HG02938 (cell line): ENCODE results near the gene S100A4.
"Not testable (repeated sequence)": the region's sequence is repeated elsewhere in the genome, so short reads cannot be mapped to it uniquely, and the experiment has no call there.

Experiments used
- ATAC-seq: cut with Tn5 transposase; IDR thresholded peaks from one replicate; pipeline ENCODE4 v1.9.1; 2021; ENCODE audit warnings: mild to moderate bottlenecking, moderate library complexity; ENCODE audit not compliant: unreplicated experiment

Gene S100A4

DNA sequence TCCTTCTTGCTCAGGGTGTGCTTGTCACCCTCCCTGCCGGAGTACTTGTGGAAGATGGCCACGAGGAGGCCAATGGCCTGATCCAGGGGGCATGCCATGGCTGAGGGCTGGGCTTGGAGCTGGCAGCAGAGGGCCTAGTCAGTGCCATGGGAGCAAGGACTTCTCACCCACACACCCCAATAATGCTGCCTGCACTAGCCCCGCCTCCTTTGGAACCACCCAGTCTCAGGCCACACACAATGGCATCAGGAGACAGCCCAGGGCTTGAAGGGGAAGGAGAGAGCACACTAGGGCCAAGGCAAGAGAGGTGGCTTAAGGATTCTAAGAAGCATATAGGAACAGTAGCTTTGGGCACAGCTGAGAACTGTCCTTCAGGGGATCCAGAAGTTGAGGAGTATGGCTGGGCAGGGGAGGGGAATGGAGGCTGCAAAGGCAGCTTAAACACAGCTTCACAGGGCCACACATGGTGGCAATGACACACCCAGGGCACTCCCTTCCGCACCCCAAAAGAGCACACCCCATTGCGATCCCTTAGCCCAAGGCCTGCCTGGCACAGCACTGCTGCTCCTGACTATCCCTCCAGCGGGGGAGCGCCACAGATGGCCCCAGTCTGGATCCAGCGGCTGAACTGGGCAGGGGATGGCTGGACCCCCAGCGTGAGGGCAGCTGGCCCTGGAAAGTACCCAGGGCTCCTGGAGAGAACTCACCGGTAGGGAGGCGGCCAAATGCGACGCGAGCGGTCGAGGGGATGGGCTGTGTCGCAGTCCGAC lies 10.2 kb downstream of the S100A4 start, which contains the start of gene S100A6:
TSS of gene S100A6 (minus strand) at position 750 of the 770 bp plus-strand sequence. CDS start at position 98, 652 bp downstream.
- no peak for ATAC-seq

DNA sequence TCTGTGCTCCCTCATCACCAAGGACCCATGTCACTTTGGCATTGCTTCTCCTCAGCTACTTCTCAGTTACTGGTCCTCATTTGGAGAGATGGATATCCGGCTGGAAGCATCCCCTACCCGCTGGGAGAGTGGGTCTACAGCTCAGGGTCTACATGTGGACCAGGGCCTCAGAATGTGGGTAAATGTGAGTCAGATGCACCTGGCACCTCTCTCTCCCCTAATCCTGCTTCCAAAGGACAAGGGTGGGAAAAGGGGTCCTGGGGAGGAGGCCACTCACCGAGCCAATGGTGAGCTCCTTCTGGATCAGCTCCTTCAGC lies 10.7 kb downstream of the S100A4 start:
- no peak for ATAC-seq

DNA sequence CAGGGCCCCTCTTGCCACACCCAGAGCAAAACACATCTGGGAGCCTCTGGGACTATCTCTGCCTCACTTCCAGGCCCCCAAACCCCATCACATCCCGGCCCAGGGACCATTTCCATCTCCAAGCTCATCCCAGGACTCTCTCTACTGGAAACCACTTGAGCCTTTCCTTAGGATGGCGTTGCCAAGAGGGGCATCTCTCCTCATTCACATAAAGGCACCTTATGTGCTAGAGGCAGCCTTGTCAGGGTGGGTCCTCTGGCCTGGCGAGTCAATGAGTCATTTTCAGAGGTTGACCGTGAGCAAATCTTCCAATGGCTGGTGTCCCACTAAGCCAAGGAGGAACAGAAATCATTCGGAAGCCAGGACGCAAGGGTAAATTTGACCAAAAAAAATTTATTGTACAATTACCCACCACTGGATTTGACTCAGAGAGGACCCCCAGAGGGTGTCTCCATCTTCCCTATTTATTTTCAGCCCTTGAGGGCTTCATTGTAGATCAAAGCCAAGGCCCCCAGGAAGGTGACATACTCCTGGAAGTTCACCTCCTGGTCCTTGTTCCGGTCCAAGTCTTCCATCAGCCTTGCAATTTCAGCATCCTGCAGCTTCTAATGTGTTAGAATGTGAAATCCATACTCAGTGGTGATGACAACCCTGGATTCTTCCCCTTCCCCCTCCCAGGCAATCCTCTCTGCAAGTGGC lies 11.2 kb downstream of the S100A4 start:
- ATAC-seq = no peak

DNA sequence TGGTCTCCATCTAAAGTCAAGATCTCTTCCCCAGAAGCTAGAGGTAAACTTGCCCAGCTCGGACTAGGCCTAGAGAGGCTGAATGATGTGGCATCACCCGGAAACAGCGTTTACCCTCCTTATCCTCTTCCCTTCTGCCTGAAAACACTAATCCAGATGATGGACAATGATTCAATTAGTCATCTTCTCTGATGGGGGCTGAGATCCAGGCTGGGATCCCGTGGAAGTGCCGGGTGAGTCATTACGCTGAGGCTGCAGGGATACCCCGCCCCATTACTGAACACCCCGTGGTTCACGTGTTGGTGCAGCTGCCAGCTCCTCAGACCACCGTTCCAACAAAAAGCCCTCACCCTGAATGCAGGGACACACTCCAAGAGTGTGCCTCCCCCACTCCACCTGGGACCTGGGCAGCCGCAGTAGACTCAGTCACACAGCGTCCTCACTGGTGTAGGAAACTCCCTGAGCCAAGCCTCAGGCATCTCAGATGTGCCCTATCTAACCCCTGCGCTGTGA lies 11.9 kb downstream of the S100A4 start:
- no peak for ATAC-seq

DNA sequence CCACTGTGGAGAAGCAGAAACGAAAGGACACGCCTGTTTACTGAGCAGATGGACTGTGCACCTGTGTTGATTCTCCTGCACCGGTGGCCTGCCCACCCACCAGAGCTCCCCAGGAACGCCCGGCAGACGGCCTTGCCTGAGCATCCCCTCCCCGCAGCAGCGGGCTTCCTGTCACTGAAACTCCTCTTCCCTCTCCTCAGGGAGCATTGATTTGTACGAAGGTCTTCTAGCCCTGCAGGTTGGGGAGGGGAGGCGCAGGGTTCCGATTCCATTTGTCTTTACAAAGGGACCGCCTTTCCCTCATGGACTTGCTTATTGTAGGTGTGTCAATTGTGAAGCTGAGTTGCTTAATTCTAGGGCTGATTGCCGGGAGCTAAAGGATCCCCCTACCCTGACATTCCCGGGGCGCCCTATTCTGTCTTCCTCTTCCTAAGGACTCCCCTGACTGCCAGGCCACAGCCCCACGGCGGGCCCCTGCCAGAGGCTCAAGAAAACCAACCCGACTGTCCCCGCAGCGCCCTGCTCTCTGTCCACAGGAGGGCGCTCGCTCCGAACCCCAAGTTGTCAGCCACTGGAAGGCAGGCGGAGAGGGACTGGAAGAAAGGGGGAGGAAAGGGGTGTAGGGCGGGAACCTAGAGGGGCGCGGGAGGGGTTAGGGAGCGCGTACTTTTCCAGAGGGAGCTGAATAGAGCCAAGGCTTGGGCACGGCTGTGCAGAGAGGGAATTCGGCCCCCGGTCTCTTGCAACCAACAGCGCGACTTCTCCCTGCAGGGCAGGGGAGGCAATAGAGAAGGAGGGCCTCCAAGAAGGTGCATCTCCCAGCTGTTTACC lies 12.6 kb downstream of the S100A4 start:
- no peak for ATAC-seq

DNA sequence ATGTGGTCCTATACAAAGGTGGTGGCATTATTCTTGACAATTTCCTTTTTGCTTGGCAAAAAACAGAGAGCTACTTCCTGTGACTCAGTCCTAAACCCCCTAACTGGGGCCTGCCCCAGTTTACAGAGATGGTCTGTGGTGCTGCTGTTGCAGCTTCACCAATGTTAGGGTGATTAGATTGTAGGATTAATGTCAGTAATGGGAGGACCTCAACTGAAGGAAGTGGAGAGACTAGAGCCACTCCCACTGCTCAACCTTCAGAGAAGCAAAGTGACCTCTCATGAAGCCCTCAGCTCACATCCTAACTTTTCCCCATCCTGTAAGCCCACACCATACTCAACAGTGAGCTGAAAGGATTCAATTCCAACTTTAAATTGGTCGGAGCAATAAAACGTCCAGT lies 13.4 kb downstream of the S100A4 start:
- ATAC-seq = no peak

DNA sequence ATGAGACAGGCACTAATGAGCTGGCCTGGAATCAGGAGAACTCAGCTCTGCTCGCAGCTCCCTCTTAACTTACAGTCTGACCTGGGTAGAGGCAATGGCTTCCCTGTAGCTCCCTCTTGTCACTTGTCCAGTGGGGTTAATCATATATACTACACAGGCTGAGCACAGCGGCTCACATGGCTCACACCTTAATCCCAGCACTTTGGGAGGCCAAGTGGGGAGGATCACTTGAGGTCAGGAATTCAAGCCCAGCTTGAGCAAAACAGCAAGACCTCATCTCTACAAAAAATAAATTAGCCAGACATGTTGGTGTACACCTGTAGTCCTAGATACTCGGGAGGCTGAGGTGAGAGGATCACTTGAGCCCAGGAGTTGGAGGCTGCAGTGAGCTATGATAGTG lies 14.0 kb downstream of the S100A4 start:
- ATAC-seq = no peak

DNA sequence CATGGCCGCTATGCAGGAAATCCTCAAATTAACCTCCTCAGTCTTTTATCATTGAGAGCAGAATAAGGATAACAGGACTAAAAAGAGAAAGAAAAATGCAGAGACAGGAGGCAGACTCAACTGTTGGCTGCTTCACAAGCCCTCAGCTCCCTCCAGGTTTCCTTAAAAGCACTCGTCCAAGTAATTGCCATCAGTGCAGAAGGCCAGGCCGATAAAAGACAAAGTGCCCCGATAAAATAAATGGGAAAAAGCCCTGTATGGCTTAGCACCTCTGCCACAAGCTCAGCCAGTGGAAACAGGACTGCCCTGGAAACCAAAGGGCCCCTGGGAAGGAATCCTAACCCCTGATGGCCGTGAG lies 17.9 kb downstream of the S100A4 start:
- no peak for ATAC-seq

DNA sequence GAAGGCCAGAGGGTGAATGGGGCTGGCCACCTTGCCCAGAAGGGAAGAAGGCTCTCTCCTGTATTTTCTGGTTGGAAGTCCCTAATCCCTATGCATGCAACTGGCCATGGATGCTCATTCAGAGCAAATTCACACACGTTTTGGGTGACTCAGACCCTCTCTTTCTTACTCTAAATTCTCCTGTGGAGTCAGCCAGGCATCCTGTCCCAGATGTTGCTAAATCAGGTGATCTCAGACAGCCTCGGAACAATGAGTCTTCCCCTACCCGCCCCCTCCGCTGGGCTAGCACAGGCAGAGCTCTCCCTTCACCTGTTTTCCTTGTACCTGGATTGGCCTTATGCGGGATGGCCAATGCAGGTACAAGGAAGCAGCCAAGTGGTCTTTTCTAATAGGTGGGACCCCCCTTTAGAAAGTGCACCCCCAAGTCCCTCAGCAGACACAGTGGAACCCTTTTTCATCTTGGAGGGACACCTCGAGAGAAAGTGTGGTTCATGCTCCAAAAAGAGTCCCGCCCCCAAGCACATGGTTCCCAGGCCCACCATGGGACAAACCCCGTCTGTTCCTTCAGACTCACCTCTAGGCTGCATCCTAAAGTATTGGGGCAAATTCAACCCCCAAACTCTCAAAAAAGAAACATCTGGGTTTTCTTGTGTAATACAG lies 18.5 kb downstream of the S100A4 start:
- ATAC-seq = no peak

DNA sequence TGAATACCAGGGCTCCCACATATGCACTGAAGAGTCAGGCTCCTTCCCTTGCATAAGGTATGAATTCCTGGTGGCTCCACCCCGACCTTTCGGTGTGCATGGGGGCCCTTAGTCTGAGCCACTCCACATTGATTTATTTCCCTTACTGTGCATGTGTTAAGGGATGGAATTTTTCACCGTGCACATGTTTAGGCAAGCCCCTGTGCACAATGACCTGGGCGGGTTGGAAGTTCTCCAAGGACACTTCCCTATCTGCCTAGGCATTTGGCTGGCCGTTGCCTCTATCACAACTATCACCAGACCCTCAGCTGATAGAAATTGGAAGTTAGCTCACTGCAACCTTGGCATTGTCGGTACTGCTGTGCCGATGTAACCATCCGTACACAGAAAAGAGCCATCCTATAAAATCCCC lies 19.5 kb downstream of the S100A4 start:
- no peak for ATAC-seq

DNA sequence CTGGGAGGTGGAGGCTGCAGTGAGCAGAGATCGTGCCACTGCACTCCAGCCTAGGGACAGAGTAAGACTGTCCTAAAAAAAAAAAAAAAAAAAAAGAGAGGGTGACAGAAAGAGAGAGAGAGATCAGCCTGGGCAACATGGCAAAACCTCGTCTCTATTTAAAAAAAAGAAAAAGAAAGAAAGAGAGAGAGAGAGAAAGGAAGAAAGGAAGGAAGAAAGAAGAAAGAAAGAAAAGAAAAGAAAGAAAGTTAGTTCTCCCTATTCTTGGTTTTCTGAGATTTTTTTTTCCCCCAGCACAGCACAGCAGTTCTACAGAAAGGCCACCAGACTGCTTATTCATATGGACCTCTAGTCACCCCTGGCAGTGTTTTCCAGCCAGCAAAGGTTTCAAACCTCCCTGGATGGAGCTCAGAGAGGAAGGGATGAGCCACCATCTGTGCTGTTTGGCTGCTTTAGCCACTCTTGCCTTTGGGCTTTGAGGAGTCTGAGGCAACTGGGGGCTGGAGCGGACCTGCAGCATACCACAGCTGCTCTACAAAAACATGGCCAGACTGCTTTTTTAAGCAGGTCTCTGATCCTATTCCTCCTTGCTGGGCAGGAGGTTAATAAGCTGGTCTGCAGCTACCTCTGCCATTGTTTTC lies 20.4 kb downstream of the S100A4 start:
- ATAC-seq = no peak

DNA sequence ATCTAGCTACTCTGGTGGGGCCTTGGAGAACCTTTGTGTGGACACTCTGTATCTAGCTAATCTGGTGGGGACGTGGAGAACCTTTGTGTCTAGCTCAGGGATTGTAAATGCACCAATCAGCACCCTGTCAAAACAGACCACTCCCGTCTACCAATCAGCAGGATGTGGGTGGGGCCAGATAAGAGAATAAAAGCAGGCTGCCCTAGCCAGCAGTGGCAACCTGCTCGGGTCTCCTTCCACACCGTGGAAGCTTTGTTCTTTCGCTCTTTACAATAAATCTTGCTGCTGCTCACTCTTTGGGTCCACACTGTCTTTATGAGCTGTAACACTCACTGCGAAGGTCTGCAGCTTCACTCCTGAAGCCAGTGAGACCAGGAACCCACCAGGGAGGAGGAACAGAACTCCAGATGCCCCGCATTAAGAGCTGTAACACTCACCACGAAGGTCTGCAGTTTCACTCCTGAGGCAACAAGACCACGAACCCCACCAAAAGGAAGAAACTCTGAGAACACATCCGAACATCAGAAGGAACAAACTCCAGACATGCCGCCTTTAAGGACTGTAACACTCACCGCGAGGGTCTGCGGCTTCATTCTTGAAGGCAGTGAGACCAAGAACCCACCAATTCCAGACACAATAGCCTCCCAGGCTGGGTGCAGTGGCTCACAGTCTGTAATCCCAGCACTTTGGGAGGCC lies 23.1 kb downstream of the S100A4 start:
- not testable (repeated sequence) for ATAC-seq

DNA sequence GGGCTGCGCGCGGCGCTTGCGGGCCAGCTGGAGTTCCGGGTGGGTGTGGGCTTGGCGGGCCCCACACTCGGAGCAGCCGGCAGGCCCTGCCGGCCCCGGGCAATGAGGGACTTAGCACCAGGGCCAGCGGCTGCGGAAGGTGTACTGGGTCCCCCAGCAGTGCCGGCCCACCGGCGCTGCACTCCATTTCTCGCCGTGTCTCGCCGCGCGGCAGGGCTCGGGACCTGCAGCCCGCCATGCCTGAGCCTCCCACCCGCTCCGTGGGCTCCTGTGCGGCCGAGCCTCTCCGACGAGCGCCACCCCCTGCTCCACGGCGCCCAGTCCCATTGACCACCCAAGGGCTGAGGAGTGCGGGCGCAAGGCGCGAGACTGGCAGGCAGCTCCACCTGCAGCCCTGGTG lies 23.8 kb downstream of the S100A4 start:
- not testable (repeated sequence) for ATAC-seq

DNA sequence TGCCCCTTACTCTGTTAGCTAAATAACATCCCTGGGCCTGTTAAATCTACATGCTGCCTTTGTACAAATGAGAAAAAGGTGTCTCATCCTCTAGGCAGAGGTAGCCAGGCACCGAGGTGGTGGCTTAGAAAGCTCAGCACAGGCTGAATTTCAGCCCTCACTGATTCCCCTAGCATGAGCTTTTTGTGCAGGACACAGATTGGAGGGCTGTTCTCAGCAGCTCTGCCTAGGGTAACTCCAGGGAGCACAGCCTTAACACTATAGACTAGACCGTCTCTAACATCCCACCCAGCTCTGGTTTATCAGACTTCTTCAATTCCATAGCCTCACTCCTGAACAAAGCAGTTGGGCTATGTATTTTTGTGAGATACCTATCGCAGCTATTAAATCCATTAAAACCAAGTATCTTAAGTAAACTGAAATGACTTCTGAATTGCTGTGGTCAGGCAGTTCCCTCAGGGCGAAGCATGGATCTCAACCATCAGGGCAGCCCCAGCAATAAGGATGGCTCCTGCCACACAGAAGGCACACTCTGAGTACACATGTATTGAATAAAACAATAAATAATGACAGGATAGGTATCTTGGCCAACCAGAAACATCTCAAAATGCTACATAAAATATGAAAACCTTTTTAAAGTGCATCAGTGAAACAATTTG lies 24.7 kb downstream of the S100A4 start:
- no peak for ATAC-seq

DNA sequence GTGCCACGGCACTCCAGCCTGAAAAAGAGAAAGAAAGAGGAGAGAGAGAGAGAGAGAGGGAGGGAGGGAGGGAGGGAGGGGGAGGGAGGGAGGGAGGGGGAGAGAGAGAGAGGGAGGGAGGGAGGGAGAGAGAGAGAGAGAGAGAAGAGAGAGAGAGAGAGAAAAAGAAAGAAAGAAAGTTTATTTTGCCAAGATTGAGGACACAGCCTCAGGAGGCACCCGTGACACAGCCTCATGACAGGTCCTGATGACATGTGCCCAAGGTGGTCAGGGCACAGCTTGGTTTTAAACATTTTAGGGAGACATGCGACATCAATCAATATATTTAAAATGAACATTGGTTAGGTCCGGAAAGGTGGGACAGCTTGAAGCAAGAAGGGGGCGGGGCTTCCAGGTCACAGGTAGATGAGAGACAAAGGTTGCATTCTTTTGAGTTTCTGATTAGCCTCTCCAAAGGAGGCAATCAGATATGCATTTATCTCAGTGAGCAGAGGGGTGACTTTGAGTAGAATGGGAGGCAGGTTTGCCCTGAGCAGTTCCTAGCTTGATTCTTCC lies 25.4 kb downstream of the S100A4 start:
- not testable (repeated sequence) for ATAC-seq

DNA sequence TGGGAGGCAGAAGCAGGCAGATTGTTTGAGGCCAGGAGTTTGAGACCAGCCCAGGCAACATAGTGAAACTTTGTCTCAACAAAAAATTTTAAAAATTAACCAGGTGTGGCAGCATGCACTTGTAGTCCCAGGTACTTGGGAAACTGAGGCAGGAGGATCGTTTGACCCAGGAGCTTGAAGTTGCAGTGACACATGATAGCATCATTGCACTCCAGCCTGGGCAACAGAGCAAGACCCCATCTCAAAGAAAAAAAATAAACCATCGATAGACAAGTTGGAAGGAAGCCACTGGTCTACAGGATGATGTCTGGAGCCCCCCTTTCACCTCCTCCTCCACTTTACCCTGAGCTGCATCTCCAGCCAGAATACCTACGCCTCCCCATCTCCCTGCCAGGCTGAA lies 26.4 kb downstream of the S100A4 start:
- no peak for ATAC-seq

DNA sequence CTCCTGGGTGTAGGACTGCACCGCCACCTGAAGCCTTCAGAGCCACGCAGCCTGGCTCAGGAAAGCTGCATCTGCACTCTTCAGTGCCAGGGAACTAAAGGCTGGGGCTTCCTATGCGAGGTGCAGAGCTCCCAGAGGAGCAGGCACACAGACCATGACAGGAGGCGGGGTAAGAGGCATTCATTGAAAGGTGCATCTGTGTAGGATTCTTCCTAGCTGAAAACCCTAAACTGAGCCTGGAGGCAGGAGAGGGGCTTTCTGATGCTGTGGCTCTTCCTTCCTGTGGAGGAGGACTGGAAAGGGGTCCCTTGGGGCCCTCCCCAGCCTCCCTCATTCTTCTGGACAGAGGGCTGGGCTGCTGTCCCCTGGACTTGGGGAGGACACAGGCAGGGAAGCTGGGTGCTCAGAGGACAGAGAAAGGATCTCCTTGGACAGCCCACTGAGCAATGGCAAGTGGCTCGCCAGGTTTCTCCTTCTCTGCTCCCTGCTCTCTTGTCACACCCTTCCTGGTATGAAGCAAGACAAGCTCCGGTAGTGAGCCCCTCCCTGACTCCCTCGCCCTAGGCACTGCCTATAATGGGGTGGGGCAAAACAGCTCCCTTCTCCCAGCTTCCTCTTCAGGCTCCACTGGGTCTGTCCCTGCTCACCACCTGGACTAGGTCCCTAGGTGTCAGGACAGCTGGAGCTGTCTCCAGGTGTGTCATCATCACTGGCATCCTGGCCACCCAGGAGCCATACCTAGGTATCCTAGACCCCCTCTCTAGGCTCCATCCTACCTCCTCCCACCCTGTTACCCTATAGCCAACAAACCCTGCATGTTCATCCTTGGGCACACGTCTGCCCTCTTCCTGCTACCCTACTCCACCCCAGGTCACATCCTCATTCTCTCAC lies 29.9 kb downstream of the S100A4 start:
- no peak for ATAC-seq

DNA sequence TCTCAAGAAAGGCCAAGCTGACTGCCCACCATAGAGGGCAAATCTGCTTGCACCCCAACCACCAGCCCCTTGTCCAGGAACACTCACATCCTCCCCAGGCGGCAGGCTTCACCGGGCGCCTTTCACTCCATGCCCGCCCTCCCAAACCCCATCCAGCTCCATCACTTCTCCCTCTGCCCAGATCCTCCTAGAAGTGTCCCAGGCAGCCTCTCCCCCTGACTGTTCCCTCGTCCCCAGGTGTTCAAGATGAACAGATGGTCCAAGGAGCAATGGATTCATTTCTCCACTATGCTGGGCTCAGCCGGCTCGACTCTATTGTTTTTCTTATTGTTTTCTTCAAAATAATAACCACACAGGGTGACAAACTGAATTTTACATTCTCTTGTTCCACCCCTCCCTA lies 31.9 kb downstream of the S100A4 start:
- no peak for ATAC-seq
